CD4-positive, alpha-beta T cell (primary cell): Measurements from ENCODE around the gene PTCD3. TPM values are rescaled to one million over a fixed set of nuclear protein-coding genes. Genes with fewer than 3 reads are reported as not detected.

ENCODE experiments used
- ATAC-seq: fragments of 200-7000 bp; cut with Tn5 transposase; one replicate; pipeline ENCODE4 v1.10.0; 2022; ENCODE audit warnings: mild to moderate bottlenecking; ENCODE audit not compliant: poor library complexity
- CTCF ChIA-PET: fragments of 350-600 bp; sonication (Branson Sonifier 250); formaldehyde crosslinking; loops from one replicate; lab custom pipeline; 2021; ENCODE audit warnings: antibody characterized with exemption, inconsistent platforms; lab: Charles Lee
- POLR2A ChIA-PET: fragments of 350-600 bp; sonication (Branson Sonifier 250); formaldehyde crosslinking; loops from one replicate; lab custom pipeline; 2021; ENCODE audit warnings: antibody characterized with exemption, inconsistent platforms; lab: Charles Lee
- DNase-seq, 14 experiments: peaks; one replicate each; pipeline ENCODE4 v3.0.0-alpha.2; 2013 to 2020; ENCODE audit warnings: mixed read lengths in 2 of 14
- H3K27ac ChIP-seq, 2 donors: one replicate each; pipeline versions ENCODE4 v1.5.1 to v1.7.0; 2013; ENCODE audit warnings: low read length in 2 of 2, low read depth in 1 of 2, mild to moderate bottlenecking in 1 of 2
- H3K27me3 ChIP-seq, 2 experiments: 1 replicate in 1 of 2; 2 replicates in 1 of 2; pipeline versions ENCODE4 v1.6.1 to v1.7.0; 2013; ENCODE audit warnings: low read length in 2 of 2, control low read depth in 1 of 2, mild to moderate bottlenecking in 1 of 2, moderate library complexity in 1 of 2; ENCODE audit not compliant: insufficient read depth in 2 of 2, control insufficient read depth in 1 of 2
- H3K36me3 ChIP-seq: one replicate; pipeline ENCODE4 v1.6.1; 2013; ENCODE audit warnings: low read length, control low read depth; ENCODE audit not compliant: insufficient read depth
- H3K4me1 ChIP-seq: one replicate; pipeline ENCODE4 v1.6.1; 2013; ENCODE audit warnings: low read length, control low read depth; ENCODE audit not compliant: insufficient read depth
- H3K4me3 ChIP-seq: one replicate; pipeline ENCODE4 v1.5.1; 2013; ENCODE audit warnings: mild to moderate bottlenecking, low read length, moderate library complexity
- H3K9me3 ChIP-seq, 2 experiments: 1 replicate in 1 of 2; 2 replicates in 1 of 2; pipeline versions ENCODE4 v1.6.1 to v1.7.0; 2013; ENCODE audit warnings: low read length in 2 of 2, mild to moderate bottlenecking in 2 of 2, control low read depth in 1 of 2, moderate library complexity in 1 of 2; ENCODE audit not compliant: control insufficient read depth in 1 of 2, insufficient read depth in 1 of 2
- H3K27ac Mint-ChIP-seq: one replicate; pipeline ENCODE4 v1.8.0; 2020; ENCODE audit warnings: mixed read lengths
- H3K27me3 Mint-ChIP-seq: one replicate; pipeline ENCODE4 v1.8.0; 2021; ENCODE audit warnings: mixed read lengths
- H3K36me3 Mint-ChIP-seq: one replicate; pipeline ENCODE4 v1.8.0; 2021; ENCODE audit warnings: low read depth, mixed read lengths
- H3K4me1 Mint-ChIP-seq: one replicate; pipeline ENCODE4 v1.8.0; 2021; ENCODE audit warnings: low read depth, mixed read lengths
- H3K4me3 Mint-ChIP-seq: one replicate; pipeline ENCODE4 v1.8.0; 2020; ENCODE audit warnings: mild to moderate bottlenecking, mixed read lengths
- H3K9me3 Mint-ChIP-seq: one replicate; pipeline ENCODE4 v1.8.0; 2020; ENCODE audit warnings: mixed read lengths
- intact Hi-C, 2 experiments: fragments of 100-400 bp; cut with DNase I in 1 of 2; cut with micrococcal nuclease in 1 of 2; formaldehyde crosslinking; loops; one replicate each; pipeline versions ENCODE4 v1.15.1 to v1.9.0; 2023 to 2025; cut with DNase I, micrococcal nuclease
- total RNA-seq, 174 experiments: library from RNA in 2 of 174; stranded (reverse) in 2 of 174; gene quantifications; one replicate each; pipeline ENCODE4 v1.2.3 and lab custom pipeline; 2021 to 2026
- TF ChIP-seq, protein P1 (sequence below): fragments of 200-600 bp; IDR thresholded peaks from one replicate; pipeline ENCODE4 v1.8.0; 2022; ENCODE audit warnings: antibody characterized with exemption, mild to moderate bottlenecking

PTCD3 gene
- total RNA-seq, 2 experiments from 2014 or later: 154 to 161 TPM

DNA sequence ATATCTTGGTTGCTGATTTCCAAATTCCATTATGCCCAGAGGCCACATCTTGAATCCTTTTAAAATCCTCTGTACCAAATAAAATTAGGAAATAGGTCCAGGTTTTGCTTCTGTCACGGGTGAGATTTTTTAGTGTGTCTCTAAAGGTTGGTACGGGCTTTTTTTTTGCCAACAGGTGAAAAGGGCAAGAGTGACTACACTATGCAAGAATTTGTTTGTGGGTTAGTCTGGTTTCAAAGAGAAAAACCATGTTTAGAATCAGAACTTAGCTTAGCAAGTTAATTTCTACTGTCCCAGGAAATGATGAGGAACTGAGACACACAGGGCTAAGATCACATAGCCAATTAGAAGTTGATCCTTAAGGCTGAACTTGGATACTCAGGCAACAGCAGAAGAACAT lies 42.0 kb upstream of the PTCD3 start:
- no peak overlapping the region for H3K4me3 ChIP-seq

DNA sequence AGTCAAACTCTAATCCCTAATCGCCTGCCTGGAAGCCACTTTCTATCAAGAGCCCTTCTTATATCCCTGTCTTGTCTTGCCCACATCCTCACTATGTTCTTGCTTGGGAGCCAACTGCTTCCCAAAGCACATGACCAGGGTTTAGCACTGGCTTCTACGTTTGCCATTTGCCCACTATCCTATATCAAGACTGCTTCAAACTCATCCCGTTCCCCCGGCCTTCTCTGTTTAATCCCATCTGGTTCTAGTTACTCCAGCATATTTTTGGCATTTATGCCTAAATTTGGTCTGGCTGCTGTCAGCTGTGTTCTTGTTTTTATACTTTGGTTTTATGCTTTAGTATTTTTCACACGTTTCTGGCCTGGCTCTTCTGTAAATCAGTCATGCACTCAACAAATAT lies 40.5 kb upstream of the PTCD3 start:
- no peaks in the 10 kb centered on the region for H3K9me3 ChIP-seq
- H3K27ac Mint-ChIP-seq: no peak overlapping the region
- POLR2A ChIA-PET: no interaction called here
- CTCF ChIA-PET: interaction anchor here (1.4 kb wide), 1 partner anchor 14 kb away, joined by 4 read pairs; no protein-coding TSS in a partner anchor
- H3K4me3 Mint-ChIP-seq: no peak overlapping the region
- peaks cover 62% of the 10 kb centered on the region for H3K36me3 ChIP-seq
- H3K9me3 Mint-ChIP-seq: peaks cover 2% of the 10 kb centered on the region
- no peak overlapping the region for H3K27ac ChIP-seq
- H3K27me3 ChIP-seq: no peaks in the 10 kb centered on the region
- peaks cover 14% of the 10 kb centered on the region for H3K4me1 Mint-ChIP-seq
- peaks cover 14% of the 10 kb centered on the region for H3K4me1 ChIP-seq
- H3K27me3 Mint-ChIP-seq: no peaks in the 10 kb centered on the region
- intact Hi-C loops: no loop called here
- DNase-seq (no peak), ATAC-seq (no peak)
- TF ChIP-seq, protein P1, sequence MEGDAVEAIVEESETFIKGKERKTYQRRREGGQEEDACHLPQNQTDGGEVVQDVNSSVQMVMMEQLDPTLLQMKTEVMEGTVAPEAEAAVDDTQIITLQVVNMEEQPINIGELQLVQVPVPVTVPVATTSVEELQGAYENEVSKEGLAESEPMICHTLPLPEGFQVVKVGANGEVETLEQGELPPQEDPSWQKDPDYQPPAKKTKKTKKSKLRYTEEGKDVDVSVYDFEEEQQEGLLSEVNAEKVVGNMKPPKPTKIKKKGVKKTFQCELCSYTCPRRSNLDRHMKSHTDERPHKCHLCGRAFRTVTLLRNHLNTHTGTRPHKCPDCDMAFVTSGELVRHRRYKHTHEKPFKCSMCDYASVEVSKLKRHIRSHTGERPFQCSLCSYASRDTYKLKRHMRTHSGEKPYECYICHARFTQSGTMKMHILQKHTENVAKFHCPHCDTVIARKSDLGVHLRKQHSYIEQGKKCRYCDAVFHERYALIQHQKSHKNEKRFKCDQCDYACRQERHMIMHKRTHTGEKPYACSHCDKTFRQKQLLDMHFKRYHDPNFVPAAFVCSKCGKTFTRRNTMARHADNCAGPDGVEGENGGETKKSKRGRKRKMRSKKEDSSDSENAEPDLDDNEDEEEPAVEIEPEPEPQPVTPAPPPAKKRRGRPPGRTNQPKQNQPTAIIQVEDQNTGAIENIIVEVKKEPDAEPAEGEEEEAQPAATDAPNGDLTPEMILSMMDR: no peak
- peaks cover 92% of the 10 kb centered on the region for H3K36me3 Mint-ChIP-seq
- no peak overlapping the region for H3K4me3 ChIP-seq

More for the DNA sequence above, 42.0 kb upstream of the PTCD3 start:
- peaks cover 2% of the 10 kb centered on the region for H3K9me3 Mint-ChIP-seq
- TF ChIP-seq, protein P1: no peak
- Histone ChIP-seq H3K9me3 (no peaks in the 10 kb centered on the region), H3K27me3 (no peaks in the 10 kb centered on the region), H3K4me1 (peaks cover 12% of the 10 kb centered on the region), H3K36me3 (peaks cover 51% of the 10 kb centered on the region), H3K27ac (no peak overlapping the region)
- ATAC-seq: no peak
- intact Hi-C loops: no loop called here
- ChIA-PET CTCF (no interaction called here), POLR2A (interaction anchor here (0.6 kb wide), 1 partner anchor 21 kb away, joined by 5 read pairs; no protein-coding TSS in a partner anchor)
- H3K27ac Mint-ChIP-seq: no peak overlapping the region
- no peak overlapping the region for H3K4me3 Mint-ChIP-seq
- peaks cover 91% of the 10 kb centered on the region for H3K36me3 Mint-ChIP-seq
- peaks cover 13% of the 10 kb centered on the region for H3K4me1 Mint-ChIP-seq
- no peaks in the 10 kb centered on the region for H3K27me3 Mint-ChIP-seq
- DNase-seq: no peak

- H3K36me3 ChIP-seq: peaks cover 62% of the 10 kb centered on the region
- peaks cover 92% of the 10 kb centered on the region for H3K36me3 Mint-ChIP-seq
These were observed 39.9 kb upstream of the PTCD3 start for GRCh38 chr2:86066007-86066578.

More at GRCh38 chr2:86066007-86066578, 39.9 kb upstream of the PTCD3 start:
- Mint-ChIP-seq H3K27ac (no peak overlapping the region), H3K9me3 (peaks cover 2% of the 10 kb centered on the region), H3K27me3 (no peaks in the 10 kb centered on the region), H3K4me3 (no peak overlapping the region), H3K4me1 (peaks cover 14% of the 10 kb centered on the region)
- ATAC-seq: no peak
- TF ChIP-seq, protein P1: no peak
- intact Hi-C loops: no loop called here
- no peak for DNase-seq
- Histone ChIP-seq H3K4me1 (peaks cover 14% of the 10 kb centered on the region), H3K9me3 (no peaks in the 10 kb centered on the region), H3K27me3 (no peaks in the 10 kb centered on the region), H3K4me3 (no peak overlapping the region), H3K27ac (no peak overlapping the region)
- POLR2A ChIA-PET: no interaction called here
- CTCF ChIA-PET: interaction anchor here (1.4 kb wide), 1 partner anchor 14 kb away, joined by 4 read pairs; no protein-coding TSS in a partner anchor
